ENCODE results near the gene SEZ6. TPM values are rescaled to one million over a fixed set of nuclear protein-coding genes. Genes with fewer than 3 reads are reported as not detected.

The SEZ6 gene
- total RNA-seq, 1 donor from 2014 or later = 1.5 TPM

DNA sequence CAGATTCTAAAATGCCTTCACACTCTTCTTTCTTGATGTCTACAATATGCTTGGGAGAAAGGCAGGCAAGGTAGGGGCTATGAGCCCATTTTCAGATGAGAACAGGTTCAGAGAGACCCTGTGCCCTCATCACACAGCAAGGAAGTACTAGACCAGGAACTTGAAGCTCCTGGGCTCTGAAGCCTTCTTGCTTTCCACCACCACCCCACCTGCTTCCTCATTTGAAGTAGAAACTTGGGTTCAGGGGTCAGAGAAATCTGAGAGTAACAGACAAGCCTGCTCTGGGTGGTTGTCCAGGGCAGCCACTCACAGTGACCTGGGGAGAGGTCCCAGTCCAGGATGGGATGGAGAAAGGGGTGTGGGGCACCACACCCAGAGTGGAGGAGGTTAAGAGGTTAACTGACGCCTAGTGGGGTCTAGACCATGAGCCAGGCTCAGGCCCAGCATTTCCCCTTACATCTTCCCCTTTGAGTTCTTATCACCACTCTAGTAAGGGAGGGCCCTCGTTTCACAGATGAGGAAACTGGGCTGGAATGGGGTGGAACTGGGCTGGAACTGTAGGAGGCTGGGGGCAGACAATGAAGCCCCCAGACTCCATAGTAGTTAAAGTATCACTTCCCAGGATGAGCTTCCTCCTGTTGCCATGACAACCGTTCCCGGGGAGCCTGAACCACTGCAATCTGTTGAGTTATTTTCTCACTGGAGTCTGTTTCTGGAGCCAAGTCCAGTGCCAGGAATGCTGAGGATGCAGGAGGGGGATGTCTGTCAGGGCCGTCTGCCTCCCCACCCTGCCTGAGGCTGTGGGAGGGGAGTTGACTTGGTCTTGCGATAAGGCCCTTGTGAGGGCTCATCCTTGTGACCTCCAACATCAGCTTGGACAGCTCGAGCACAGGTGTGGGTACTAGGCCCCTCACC is 38.4 kb downstream of the SEZ6 start:
- Histone ChIP-seq H3K4me2 (peak overlapping the region; percentile 74), H3F3A (ENCODE audit: low read depth) (peaks cover 48% of the 10 kb centered on the region), H3K27ac (no peak overlapping the region), H3K36me3 (no peaks in the 10 kb centered on the region), H3K4me3 (peak overlapping the region; percentile 27), H3K9ac (no peak overlapping the region), H4K20me1 (ENCODE audit: low read depth) (peaks cover 19% of the 10 kb centered on the region), H3K9me3 (ENCODE audit: low read depth) (no peaks in the 10 kb centered on the region), H2AFZ (replicated peaks) (no peak overlapping the region), H3K4me1 (peaks cover 45% of the 10 kb centered on the region), H3K79me2 (ENCODE audit: low read depth) (no peaks in the 10 kb centered on the region), H3K27me3 (no peaks in the 10 kb centered on the region)
- Mint-ChIP-seq H3K9me3 (no peaks in the 10 kb centered on the region), H3K27ac (no peak overlapping the region), H3K4me3 (peak overlapping the region; percentile 65), H3K27me3 (ENCODE audit: insufficient read depth, low read depth) (peaks cover 30% of the 10 kb centered on the region), H3K4me1 (peaks cover 48% of the 10 kb centered on the region), H3K36me3 (no peaks in the 10 kb centered on the region)
- DNase-seq (ENCODE audit: low spot score) = peak; percentile 62
- no peak for TF ChIP-seq EZH2phosphoT487 (IDR thresholded peaks at IDR 0.05)
- no peak for TF ChIP-seq EZH2 (IDR thresholded peaks at IDR 0.05)
- TF ChIP-seq, protein P1, sequence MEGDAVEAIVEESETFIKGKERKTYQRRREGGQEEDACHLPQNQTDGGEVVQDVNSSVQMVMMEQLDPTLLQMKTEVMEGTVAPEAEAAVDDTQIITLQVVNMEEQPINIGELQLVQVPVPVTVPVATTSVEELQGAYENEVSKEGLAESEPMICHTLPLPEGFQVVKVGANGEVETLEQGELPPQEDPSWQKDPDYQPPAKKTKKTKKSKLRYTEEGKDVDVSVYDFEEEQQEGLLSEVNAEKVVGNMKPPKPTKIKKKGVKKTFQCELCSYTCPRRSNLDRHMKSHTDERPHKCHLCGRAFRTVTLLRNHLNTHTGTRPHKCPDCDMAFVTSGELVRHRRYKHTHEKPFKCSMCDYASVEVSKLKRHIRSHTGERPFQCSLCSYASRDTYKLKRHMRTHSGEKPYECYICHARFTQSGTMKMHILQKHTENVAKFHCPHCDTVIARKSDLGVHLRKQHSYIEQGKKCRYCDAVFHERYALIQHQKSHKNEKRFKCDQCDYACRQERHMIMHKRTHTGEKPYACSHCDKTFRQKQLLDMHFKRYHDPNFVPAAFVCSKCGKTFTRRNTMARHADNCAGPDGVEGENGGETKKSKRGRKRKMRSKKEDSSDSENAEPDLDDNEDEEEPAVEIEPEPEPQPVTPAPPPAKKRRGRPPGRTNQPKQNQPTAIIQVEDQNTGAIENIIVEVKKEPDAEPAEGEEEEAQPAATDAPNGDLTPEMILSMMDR (IDR thresholded peaks at IDR 0.05) = no peak

DNA sequence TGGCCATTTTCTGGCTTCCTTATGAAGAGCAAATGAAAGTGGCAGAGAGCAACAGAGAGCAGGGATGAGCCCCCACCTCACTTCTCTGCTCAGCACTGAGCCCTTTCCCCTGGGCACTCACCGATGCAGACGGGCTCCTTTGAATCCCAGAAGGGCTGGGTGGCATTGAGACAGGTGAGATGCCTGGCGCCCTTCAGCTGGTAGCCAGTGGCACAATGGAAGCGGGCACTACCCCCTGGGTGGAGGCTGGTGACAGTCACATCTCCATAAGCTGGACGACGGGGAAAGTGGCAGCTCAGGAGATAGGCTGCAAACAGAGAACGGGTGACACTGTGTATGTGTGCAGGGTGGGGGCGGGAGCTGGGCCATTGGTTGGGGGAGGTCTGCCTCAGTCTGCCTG is 42.0 kb downstream of the SEZ6 start:
- no peaks in the 10 kb centered on the region for H3K36me3 ChIP-seq
- Mint-ChIP-seq H3K27me3 (ENCODE audit: insufficient read depth, low read depth) (peaks cover 18% of the 10 kb centered on the region), H3K4me3 (no peak overlapping the region), H3K9me3 (no peaks in the 10 kb centered on the region), H3K36me3 (no peaks in the 10 kb centered on the region), H3K27ac (no peak overlapping the region), H3K4me1 (peaks cover 22% of the 10 kb centered on the region)
- H3F3A ChIP-seq (ENCODE audit: low read depth) = peaks cover 27% of the 10 kb centered on the region
- no peak overlapping the region for H3K4me3 ChIP-seq
- H3K79me2 ChIP-seq (ENCODE audit: low read depth) = no peaks in the 10 kb centered on the region
- no peaks in the 10 kb centered on the region for H3K9me3 ChIP-seq (ENCODE audit: low read depth)
- no peak overlapping the region for H3K27ac ChIP-seq
- no peak overlapping the region for H2AFZ ChIP-seq (replicated peaks)
- TF ChIP-seq EZH2 (IDR thresholded peaks at IDR 0.05) (no peak), EZH2phosphoT487 (IDR thresholded peaks at IDR 0.05) (no peak)
- TF ChIP-seq, protein P1 (IDR thresholded peaks at IDR 0.05) = no peak
- peaks cover 18% of the 10 kb centered on the region for H3K4me1 ChIP-seq
- no peaks in the 10 kb centered on the region for H3K27me3 ChIP-seq
- H3K4me2 ChIP-seq = no peak overlapping the region
- no peak overlapping the region for H3K9ac ChIP-seq
- H4K20me1 ChIP-seq (ENCODE audit: low read depth) = peaks cover 9% of the 10 kb centered on the region
- no peak for DNase-seq (ENCODE audit: low spot score)

DNA sequence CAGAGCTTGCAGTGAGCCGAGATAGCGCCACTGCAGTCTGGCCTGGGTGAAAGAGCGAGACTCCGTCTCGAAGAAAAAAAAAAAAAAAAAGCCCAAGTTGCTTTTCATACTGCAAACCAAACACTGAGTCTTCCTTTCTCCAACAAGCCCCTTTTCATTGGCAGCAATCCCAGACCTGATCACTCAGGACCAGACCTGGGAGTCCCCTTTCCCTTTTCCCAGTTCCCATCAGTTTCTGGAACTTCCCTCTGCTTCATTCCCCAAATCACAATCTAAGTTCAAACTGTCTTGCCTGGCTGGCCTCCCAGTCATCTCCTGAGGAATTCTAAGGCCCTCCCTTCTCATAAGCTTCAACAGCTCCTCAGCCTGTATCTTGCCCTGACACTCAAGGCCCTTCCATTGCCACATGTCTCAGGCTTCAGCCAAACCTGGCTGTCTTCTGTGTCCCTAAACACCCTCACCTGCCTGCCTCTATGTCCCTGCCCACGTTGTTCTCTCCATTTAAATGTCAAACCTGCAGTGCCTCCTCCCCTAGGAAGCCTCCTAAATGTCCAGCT is 42.7 kb downstream of the SEZ6 start:
- no peaks in the 10 kb centered on the region for H3K27me3 ChIP-seq
- H3K9ac ChIP-seq = no peak overlapping the region
- Mint-ChIP-seq H3K36me3 (no peaks in the 10 kb centered on the region), H3K4me1 (peaks cover 15% of the 10 kb centered on the region), H3K27ac (peak overlapping the region; percentile 39), H3K27me3 (ENCODE audit: insufficient read depth, low read depth) (peaks cover 16% of the 10 kb centered on the region), H3K9me3 (no peaks in the 10 kb centered on the region), H3K4me3 (no peak overlapping the region)
- peaks cover 20% of the 10 kb centered on the region for H3F3A ChIP-seq (ENCODE audit: low read depth)
- DNase-seq (ENCODE audit: low spot score) = no peak
- H3K36me3 ChIP-seq = no peaks in the 10 kb centered on the region
- TF ChIP-seq, protein P1 (IDR thresholded peaks at IDR 0.05) = no peak
- TF ChIP-seq EZH2 (IDR thresholded peaks at IDR 0.05) = no peak
- no peaks in the 10 kb centered on the region for H3K9me3 ChIP-seq (ENCODE audit: low read depth)
- peaks cover 4% of the 10 kb centered on the region for H4K20me1 ChIP-seq (ENCODE audit: low read depth)
- H3K27ac ChIP-seq = no peak overlapping the region
- no peaks in the 10 kb centered on the region for H3K79me2 ChIP-seq (ENCODE audit: low read depth)
- peaks cover 11% of the 10 kb centered on the region for H3K4me1 ChIP-seq
- H3K4me2 ChIP-seq = no peak overlapping the region
- no peak overlapping the region for H2AFZ ChIP-seq (replicated peaks)
- no peak overlapping the region for H3K4me3 ChIP-seq

Measured in neural progenitor cell (in vitro differentiated cells).